HepG2 (cell line): ENCODE results near the gene COLQ. TPM values are rescaled to one million over a fixed set of nuclear protein-coding genes. Genes with fewer than 3 reads are reported as not detected.

Experiments
- ATM ChIP-seq: fragments of 450-650 bp; IDR thresholded peaks from 2 replicates; pipeline ENCODE4 v1.7.1; 2017; ENCODE audit warnings: mild to moderate bottlenecking, borderline replicate concordance
- CREB1 ChIP-seq, 2 experiments: fragments of 450-650 bp in 1 of 2; IDR thresholded peaks; 2 replicates each; pipeline ENCODE4 v1.6.1; 2016 to 2017; ENCODE audit warnings: control low read depth in 1 of 2, mild to moderate bottlenecking in 1 of 2, missing compliant biosample characterization in 1 of 2, missing genetic modification characterization in 1 of 2
- EHMT2 ChIP-seq: fragments of 200-600 bp; sonication (generic); IDR thresholded peaks from 2 replicates; pipeline ENCODE4 v1.7.0; 2017; ENCODE audit warnings: antibody characterized with exemption, low read depth, low read length, borderline replicate concordance
- FOXC1 ChIP-seq: sonication (generic); formaldehyde crosslinking; IDR thresholded peaks from 2 replicates; pipeline ENCODE4 v1.8.0; 2022; ENCODE audit warnings: mild to moderate bottlenecking, missing genetic modification reagents, borderline replicate concordance
- GFI1 ChIP-seq: sonication (generic); formaldehyde crosslinking; IDR thresholded peaks from 2 replicates; pipeline ENCODE4 v1.5.0; 2020; ENCODE audit warnings: missing genetic modification reagents, mild to moderate bottlenecking, borderline replicate concordance
- MEIS2 ChIP-seq: sonication (generic); formaldehyde crosslinking; IDR thresholded peaks from 2 replicates; pipeline ENCODE4 v1.9.0; 2021; ENCODE audit warnings: mild to moderate bottlenecking, missing genetic modification reagents
- PAWR ChIP-seq: sonication (generic); formaldehyde crosslinking; IDR thresholded peaks from 2 replicates; pipeline ENCODE4 v1.4.0; 2020; ENCODE audit warnings: missing genetic modification reagents, mild to moderate bottlenecking, borderline replicate concordance
- SIN3B ChIP-seq: fragments of 150-350 bp; IDR thresholded peaks from 2 replicates; pipeline ENCODE4 v1.6.1; 2014; ENCODE audit warnings: low read length
- TAF15 ChIP-seq: fragments of 200-400 bp; formaldehyde crosslinking; IDR thresholded peaks from one replicate; pipeline ENCODE4 v1.6.1; 2018; ENCODE audit warnings: mild to moderate bottlenecking, low read depth, low read length; ENCODE audit not compliant: poor library complexity, severe bottlenecking
- TGIF2 ChIP-seq: IDR thresholded peaks from 2 replicates; pipeline ENCODE4 v1.6.1; 2016; ENCODE audit warnings: control low read depth, missing compliant biosample characterization
- ZBTB42 ChIP-seq: sonication (generic); formaldehyde crosslinking; IDR thresholded peaks from 2 replicates; pipeline ENCODE4 v1.5.0; 2020; ENCODE audit warnings: mild to moderate bottlenecking, missing genetic modification reagents
- ZNF101 ChIP-seq: sonication (generic); formaldehyde crosslinking; IDR thresholded peaks from 2 replicates; pipeline ENCODE4 v1.4.0; 2020; ENCODE audit warnings: mild to moderate bottlenecking, low read depth, missing genetic modification reagents, borderline replicate concordance
- ZNF138 ChIP-seq: sonication (generic); formaldehyde crosslinking; IDR thresholded peaks from 2 replicates; pipeline ENCODE4 v1.5.0; 2020; ENCODE audit warnings: mild to moderate bottlenecking, low read depth, missing genetic modification reagents
- ZNF296 ChIP-seq: sonication (generic); formaldehyde crosslinking; conservative IDR thresholded peaks from 2 replicates; pipeline ENCODE4 v1.5.0; 2020; ENCODE audit warnings: mild to moderate bottlenecking, missing genetic modification reagents
- ZNF556 ChIP-seq: sonication (generic); formaldehyde crosslinking; IDR thresholded peaks from 2 replicates; pipeline ENCODE4 v1.4.0; 2020; ENCODE audit warnings: mild to moderate bottlenecking, missing genetic modification reagents, borderline replicate concordance
- polyA plus RNA-seq, 8 experiments: library from polyadenylated mRNA; depleted of rRNA in 3 of 8; stranded (reverse) in 7 of 8; unstranded in 1 of 8; fragments of >200 nt; fragmentation: Illumina TruSeq in 4 of 8; extraction: Trizol in 4 of 8; gene quantifications; 2 replicates each; pipeline versions ENCODE4 v1.2.1 to v1.2.3, GENCODE V29; 2011 to 2016; ENCODE audit warnings: low read depth in 4 of 8, missing spikeins in 1 of 8, mixed read lengths in 1 of 8; ENCODE audit not compliant: insufficient read depth in 1 of 8
- total RNA-seq, 5 experiments: library from RNA; depleted of rRNA; stranded (reverse); fragments of >200 nt; fragmentation: Illumina TruSeq; extraction: Trizol; gene quantifications; 2 replicates each; pipeline ENCODE4 v1.2.3, GENCODE V29; 2016; ENCODE audit warnings: low read depth in 1 of 5
- TF ChIP-seq, protein P1 (sequence below): sonication (generic); formaldehyde crosslinking; IDR thresholded peaks from 2 replicates; pipeline ENCODE4 v1.5.0; 2020; ENCODE audit warnings: missing genetic modification reagents
- TF ChIP-seq, protein P2 (sequence below): fragments of 450-650 bp; IDR thresholded peaks from 2 replicates; pipeline ENCODE4 v1.6.1; 2016
- TF ChIP-seq, protein P3 (sequence below): sonication (generic); formaldehyde crosslinking; IDR thresholded peaks from 2 replicates; pipeline ENCODE4 v1.8.1; 2022; ENCODE audit warnings: mild to moderate bottlenecking, missing genetic modification reagents
- TF ChIP-seq, protein P4 (sequence below): sonication (generic); formaldehyde crosslinking; IDR thresholded peaks from 2 replicates; pipeline ENCODE4 v1.8.0; 2023; ENCODE audit warnings: mild to moderate bottlenecking, missing genetic modification reagents
- TF ChIP-seq, protein P5 (sequence below): sonication (generic); formaldehyde crosslinking; IDR thresholded peaks from 2 replicates; pipeline ENCODE4 v1.4.0; 2020; ENCODE audit warnings: missing genetic modification reagents
- TF ChIP-seq, protein P6 (sequence below): sonication (generic); formaldehyde crosslinking; IDR thresholded peaks from 2 replicates; pipeline ENCODE4 v1.4.0; 2020; ENCODE audit warnings: mild to moderate bottlenecking, low read depth, missing genetic modification reagents

The COLQ gene
- total and polyA plus RNA-seq, 2 of the 13 experiments (the other 11 are each of a cell fraction or from before 2014, with no cell fraction given): 0.31 to 0.46 TPM

DNA sequence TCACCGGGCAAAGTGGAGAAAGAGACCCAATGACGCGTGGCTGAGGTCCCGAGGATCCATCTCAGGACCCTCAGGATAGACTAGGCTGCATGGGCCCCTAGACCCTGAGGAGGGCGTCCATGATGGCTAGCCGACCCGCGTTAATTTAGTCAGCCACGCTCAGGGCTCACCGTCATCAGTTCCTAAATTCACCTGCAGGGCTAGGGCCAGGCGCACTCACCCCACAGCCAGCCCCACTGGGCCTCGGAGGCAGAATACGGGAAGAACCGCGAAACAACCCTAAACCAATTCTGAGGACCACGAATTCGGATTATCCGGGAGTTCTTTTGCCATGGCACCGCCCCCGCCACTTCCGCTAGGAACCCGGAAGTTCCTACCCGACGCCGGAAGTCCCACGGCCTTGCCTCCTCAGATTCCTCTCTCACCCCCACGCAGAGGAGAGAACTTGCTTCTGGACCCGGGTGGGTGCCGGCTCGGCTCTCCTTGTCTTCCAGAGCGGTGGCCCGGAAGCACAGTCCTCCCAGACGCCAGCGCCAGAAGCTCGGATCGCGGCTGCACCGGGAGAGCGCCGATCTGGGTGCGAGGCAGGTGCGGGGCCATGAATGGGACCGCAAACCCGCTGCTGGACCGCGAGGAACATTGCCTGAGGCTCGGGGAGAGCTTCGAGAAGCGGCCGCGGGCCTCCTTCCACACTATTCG, 94.2 kb downstream of the COLQ start, which contains the start of the genes EAF1 and METTL6 (continued):
- TF ChIP-seq ZNF296 (CRISPR knock-in tag) (no peak), MEIS2 (CRISPR knock-in tag) (no peak), EHMT2 (no peak), CREB1 (IDR thresholded peaks at IDR 0.05) (no peak), CREB1 (CRISPR knock-in tag; IDR thresholded peaks at IDR 0.05) (no peak), TGIF2 (CRISPR knock-in tag) (peak; percentile 29; the same call in 1 of the 2 replicates), GFI1 (CRISPR knock-in tag) (0 out of 2 replicates have a peak, but pooled peaks have one; percentile 43), ZNF138 (CRISPR knock-in tag) (no peak), SIN3B (peak; percentile 73; the same call in 1 of the 2 replicates), ATM (no peak), ZNF101 (CRISPR knock-in tag) (no peak), FOXC1 (CRISPR knock-in tag) (peak; percentile 53; the same call in 1 of the 2 replicates), PAWR (CRISPR knock-in tag) (no peak), ZNF556 (CRISPR knock-in tag) (peak; percentile 21; the same call in 1 of the 2 replicates), TAF15 (no peak), ZBTB42 (CRISPR knock-in tag) (no peak)
- TF ChIP-seq, protein P1, sequence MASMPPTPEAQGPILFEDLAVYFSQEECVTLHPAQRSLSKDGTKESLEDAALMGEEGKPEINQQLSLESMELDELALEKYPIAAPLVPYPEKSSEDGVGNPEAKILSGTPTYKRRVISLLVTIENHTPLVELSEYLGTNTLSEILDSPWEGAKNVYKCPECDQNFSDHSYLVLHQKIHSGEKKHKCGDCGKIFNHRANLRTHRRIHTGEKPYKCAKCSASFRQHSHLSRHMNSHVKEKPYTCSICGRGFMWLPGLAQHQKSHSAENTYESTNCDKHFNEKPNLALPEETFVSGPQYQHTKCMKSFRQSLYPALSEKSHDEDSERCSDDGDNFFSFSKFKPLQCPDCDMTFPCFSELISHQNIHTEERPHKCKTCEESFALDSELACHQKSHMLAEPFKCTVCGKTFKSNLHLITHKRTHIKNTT (CRISPR knock-in tag): no peak
- TF ChIP-seq, protein P2, sequence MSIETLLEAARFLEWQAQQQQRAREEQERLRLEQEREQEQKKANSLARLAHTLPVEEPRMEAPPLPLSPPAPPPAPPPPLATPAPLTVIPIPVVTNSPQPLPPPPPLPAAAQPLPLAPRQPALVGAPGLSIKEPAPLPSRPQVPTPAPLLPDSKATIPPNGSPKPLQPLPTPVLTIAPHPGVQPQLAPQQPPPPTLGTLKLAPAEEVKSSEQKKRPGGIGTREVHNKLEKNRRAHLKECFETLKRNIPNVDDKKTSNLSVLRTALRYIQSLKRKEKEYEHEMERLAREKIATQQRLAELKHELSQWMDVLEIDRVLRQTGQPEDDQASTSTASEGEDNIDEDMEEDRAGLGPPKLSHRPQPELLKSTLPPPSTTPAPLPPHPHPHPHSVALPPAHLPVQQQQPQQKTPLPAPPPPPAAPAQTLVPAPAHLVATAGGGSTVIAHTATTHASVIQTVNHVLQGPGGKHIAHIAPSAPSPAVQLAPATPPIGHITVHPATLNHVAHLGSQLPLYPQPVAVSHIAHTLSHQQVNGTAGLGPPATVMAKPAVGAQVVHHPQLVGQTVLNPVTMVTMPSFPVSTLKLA: no peak
- TF ChIP-seq, protein P3, sequence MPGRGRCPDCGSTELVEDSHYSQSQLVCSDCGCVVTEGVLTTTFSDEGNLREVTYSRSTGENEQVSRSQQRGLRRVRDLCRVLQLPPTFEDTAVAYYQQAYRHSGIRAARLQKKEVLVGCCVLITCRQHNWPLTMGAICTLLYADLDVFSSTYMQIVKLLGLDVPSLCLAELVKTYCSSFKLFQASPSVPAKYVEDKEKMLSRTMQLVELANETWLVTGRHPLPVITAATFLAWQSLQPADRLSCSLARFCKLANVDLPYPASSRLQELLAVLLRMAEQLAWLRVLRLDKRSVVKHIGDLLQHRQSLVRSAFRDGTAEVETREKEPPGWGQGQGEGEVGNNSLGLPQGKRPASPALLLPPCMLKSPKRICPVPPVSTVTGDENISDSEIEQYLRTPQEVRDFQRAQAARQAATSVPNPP (CRISPR knock-in tag): peak; percentile 37; the same call in 1 of the 2 replicates
- TF ChIP-seq, protein P4, sequence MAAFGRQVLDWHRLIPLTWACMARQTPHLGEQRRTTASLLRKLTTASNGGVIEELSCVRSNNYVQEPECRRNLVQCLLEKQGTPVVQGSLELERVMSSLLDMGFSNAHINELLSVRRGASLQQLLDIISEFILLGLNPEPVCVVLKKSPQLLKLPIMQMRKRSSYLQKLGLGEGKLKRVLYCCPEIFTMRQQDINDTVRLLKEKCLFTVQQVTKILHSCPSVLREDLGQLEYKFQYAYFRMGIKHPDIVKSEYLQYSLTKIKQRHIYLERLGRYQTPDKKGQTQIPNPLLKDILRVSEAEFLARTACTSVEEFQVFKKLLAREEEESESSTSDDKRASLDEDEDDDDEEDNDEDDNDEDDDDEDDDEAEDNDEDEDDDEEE: peak; percentile 59; the same call in 1 of the 2 replicates
- TF ChIP-seq, protein P5, sequence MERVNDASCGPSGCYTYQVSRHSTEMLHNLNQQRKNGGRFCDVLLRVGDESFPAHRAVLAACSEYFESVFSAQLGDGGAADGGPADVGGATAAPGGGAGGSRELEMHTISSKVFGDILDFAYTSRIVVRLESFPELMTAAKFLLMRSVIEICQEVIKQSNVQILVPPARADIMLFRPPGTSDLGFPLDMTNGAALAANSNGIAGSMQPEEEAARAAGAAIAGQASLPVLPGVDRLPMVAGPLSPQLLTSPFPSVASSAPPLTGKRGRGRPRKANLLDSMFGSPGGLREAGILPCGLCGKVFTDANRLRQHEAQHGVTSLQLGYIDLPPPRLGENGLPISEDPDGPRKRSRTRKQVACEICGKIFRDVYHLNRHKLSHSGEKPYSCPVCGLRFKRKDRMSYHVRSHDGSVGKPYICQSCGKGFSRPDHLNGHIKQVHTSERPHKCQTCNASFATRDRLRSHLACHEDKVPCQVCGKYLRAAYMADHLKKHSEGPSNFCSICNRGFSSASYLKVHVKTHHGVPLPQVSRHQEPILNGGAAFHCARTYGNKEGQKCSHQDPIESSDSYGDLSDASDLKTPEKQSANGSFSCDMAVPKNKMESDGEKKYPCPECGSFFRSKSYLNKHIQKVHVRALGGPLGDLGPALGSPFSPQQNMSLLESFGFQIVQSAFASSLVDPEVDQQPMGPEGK: no peak
- TF ChIP-seq, protein P6, sequence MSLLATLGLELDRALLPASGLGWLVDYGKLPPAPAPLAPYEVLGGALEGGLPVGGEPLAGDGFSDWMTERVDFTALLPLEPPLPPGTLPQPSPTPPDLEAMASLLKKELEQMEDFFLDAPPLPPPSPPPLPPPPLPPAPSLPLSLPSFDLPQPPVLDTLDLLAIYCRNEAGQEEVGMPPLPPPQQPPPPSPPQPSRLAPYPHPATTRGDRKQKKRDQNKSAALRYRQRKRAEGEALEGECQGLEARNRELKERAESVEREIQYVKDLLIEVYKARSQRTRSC (CRISPR knock-in tag): no peak
